HepG2 (cell line): ENCODE measurements around the gene SARNP.

Experiments
- HDAC6 ChIP-seq: fragments of 200-600 bp; sonication (generic); IDR thresholded peaks from 2 replicates; pipeline ENCODE4 v1.7.0; 2017; ENCODE audit warnings: mild to moderate bottlenecking, antibody characterized with exemption, low read length, low read depth
- MAFF ChIP-seq: IDR thresholded peaks from 2 replicates; pipeline ENCODE4 v1.6.1; 2011; ENCODE audit warnings: low read depth, low read length, improper control_type of control experiment
- PHF8 ChIP-seq: sonication (generic); formaldehyde crosslinking; IDR thresholded peaks from 2 replicates; pipeline ENCODE4 v1.5.0; 2020; ENCODE audit warnings: missing genetic modification reagents
- SIN3B ChIP-seq: fragments of 150-350 bp; IDR thresholded peaks from 2 replicates; pipeline ENCODE4 v1.6.1; 2014; ENCODE audit warnings: low read length
- ZFP36 ChIP-seq: fragments of 150-350 bp; IDR thresholded peaks from 2 replicates; pipeline ENCODE4 v1.6.1; 2018; ENCODE audit warnings: borderline replicate concordance, low read length, low read depth; ENCODE audit not compliant: partially characterized antibody
- ZNF510 ChIP-seq: sonication (generic); formaldehyde crosslinking; IDR thresholded peaks from 2 replicates; pipeline ENCODE4 v1.4.0; 2020; ENCODE audit warnings: low read depth, mild to moderate bottlenecking, missing genetic modification reagents
- ZNF549 ChIP-seq: sonication (generic); formaldehyde crosslinking; IDR thresholded peaks from 2 replicates; pipeline ENCODE4 v1.5.0; 2020; ENCODE audit warnings: missing genetic modification reagents
- ZNF557 ChIP-seq: sonication (generic); formaldehyde crosslinking; IDR thresholded peaks from 2 replicates; pipeline ENCODE4 v1.4.0; 2020; ENCODE audit warnings: missing genetic modification reagents
- TF ChIP-seq, protein P1 (sequence below): sonication (generic); formaldehyde crosslinking; IDR thresholded peaks from 2 replicates; pipeline ENCODE4 v1.5.0; 2020; ENCODE audit warnings: mild to moderate bottlenecking, missing genetic modification reagents
- TF ChIP-seq, protein P2 (sequence below): sonication (generic); formaldehyde crosslinking; IDR thresholded peaks from 2 replicates; pipeline ENCODE4 v1.8.1; 2023; ENCODE audit warnings: missing genetic modification reagents, inconsistent platforms, borderline replicate concordance

DNA sequence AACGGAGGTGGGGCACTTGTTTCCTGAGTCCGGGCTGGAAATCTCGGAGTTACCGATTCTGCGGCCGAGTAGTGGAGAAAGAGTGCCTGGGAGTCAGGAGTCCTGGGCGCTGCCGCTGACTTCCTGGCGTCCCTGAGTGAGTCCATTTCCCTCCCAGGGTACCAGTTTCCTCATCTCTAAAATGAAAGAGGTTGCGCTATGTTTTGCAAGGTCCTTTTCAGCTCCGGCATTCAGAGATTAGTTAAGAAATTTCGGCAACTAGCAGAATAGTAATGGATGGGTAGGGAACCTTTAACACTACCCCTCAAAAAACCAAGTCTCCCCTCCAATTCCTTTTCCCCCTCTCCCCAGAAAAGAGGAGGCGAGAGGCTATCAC lies 101.0 kb downstream of the SARNP start:
- no peak for TF ChIP-seq SIN3B
- TF ChIP-seq PHF8 (CRISPR knock-in tag), result no peak
- no peak for TF ChIP-seq ZNF510 (CRISPR knock-in tag)
- no peak for TF ChIP-seq ZNF549
- TF ChIP-seq, protein P1, sequence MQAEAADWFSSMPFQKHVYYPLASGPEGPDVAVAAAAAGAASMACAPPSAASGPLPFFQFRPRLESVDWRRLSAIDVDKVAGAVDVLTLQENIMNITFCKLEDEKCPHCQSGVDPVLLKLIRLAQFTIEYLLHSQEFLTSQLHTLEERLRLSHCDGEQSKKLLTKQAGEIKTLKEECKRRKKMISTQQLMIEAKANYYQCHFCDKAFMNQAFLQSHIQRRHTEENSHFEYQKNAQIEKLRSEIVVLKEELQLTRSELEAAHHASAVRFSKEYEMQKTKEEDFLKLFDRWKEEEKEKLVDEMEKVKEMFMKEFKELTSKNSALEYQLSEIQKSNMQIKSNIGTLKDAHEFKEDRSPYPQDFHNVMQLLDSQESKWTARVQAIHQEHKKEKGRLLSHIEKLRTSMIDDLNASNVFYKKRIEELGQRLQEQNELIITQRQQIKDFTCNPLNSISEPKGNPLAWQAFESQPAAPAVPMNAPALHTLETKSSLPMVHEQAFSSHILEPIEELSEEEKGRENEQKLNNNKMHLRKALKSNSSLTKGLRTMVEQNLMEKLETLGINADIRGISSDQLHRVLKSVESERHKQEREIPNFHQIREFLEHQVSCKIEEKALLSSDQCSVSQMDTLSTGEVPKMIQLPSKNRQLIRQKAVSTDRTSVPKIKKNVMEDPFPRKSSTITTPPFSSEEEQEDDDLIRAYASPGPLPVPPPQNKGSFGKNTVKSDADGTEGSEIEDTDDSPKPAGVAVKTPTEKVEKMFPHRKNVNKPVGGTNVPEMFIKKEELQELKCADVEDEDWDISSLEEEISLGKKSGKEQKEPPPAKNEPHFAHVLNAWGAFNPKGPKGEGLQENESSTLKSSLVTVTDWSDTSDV (CRISPR knock-in tag), result no peak
- TF ChIP-seq MAFF, result no peak
- no peak for TF ChIP-seq HDAC6
- TF ChIP-seq ZNF557 (CRISPR knock-in tag), result no peak
- TF ChIP-seq, protein P2, sequence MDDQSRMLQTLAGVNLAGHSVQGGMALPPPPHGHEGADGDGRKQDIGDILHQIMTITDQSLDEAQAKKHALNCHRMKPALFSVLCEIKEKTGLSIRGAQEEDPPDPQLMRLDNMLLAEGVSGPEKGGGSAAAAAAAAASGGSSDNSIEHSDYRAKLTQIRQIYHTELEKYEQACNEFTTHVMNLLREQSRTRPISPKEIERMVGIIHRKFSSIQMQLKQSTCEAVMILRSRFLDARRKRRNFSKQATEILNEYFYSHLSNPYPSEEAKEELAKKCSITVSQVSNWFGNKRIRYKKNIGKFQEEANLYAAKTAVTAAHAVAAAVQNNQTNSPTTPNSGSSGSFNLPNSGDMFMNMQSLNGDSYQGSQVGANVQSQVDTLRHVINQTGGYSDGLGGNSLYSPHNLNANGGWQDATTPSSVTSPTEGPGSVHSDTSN, result no peak
- no peak for TF ChIP-seq ZFP36
